RPMI8226 (cell line): ENCODE data around the gene EHD4.

Experiments used
- DNase-seq: peaks from one replicate; pipeline ENCODE4 v3.0.0-alpha.2; 2015

EHD4 gene

GRCh38 chr15:41853831-41854230 lies 118.5 kb downstream of the EHD4 start:
- DNase-seq = no peak

GRCh38 chr15:41852736-41853590 lies 119.4 kb downstream of the EHD4 start:
- DNase-seq = no peak

- no peak for DNase-seq
Observed at GRCh38 chr15:41851755-41852370, 120.5 kb downstream of the EHD4 start.

GRCh38 chr15:41851167-41851523 lies 121.2 kb downstream of the EHD4 start:
- no peak for DNase-seq

GRCh38 chr15:41850482-41851166 lies 121.7 kb downstream of the EHD4 start:
- no peak for DNase-seq

GRCh38 chr15:41849861-41850260 lies 122.5 kb downstream of the EHD4 start:
- DNase-seq = no peak

GRCh38 chr15:41849204-41849603 lies 123.2 kb downstream of the EHD4 start:
- DNase-seq = no peak

GRCh38 chr15:41848631-41849030 lies 123.7 kb downstream of the EHD4 start:
- DNase-seq = no peak

- DNase-seq = no peak
Observed at GRCh38 chr15:41847981-41848380, 124.4 kb downstream of the EHD4 start.

GRCh38 chr15:41847206-41847605 lies 125.2 kb downstream of the EHD4 start:
- no peak for DNase-seq
